ENCODE data around the gene EIF4EBP2. TPM values are rescaled to one million over a fixed set of nuclear protein-coding genes. Genes with fewer than 3 reads are reported as not detected.

Gene EIF4EBP2
- polyA plus RNA-seq, 3 donors, result 26.3 to 93.8 (median 73.4) TPM

DNA sequence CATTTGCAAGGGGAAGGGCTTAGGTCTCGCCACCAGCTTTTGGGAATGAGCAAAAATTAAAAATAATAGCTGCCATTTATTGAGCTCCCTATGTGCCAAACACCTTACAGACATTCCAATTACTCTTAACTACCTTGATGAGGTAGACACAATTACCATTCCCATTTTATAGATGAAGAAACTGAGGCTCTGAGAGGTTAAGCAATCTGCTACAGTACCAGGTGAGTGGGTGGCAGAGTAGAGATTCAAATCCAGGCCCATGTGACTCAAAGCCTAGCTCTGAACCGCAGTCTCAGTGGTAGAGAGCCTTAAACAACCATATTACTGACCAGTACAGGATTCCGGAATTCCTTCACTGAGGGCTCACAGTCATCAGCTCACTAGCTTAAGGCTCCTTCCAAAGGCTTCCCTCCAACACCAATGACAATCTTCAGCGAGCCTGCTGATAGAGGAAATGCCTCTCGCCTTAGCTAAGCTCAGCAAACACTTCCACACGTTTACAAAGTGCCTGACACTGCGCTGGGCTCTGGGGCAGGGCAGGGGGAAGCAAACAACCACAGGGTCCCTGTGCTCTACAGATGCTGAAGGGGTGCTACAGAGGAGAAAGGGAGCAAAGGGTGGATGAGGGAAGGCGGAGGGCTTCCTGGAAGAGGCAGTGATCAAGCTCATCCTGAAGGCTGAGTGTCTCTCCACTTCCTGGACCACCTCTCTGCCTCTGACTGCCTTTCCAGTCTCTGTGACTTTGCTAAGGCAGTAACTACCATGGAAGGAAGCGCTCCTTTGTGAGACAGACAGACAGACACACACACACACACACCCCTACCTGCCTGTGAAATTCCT is 28.9 kb upstream of the EIF4EBP2 start:
- peaks cover 0 to 7% (median 4%) of the 10 kb centered on the region in 7 donors for H3K9me3 Mint-ChIP-seq
- Histone ChIP-seq H3K9me3 (replicated peaks in 1 of 2; ENCODE audit: control insufficient read depth in 1 of 2, insufficient read depth in 1 of 2, low read length in 2 of 2) (peaks cover 0 to 5% of the 10 kb centered on the region in 2 donors), H3K36me3 (replicated peaks in 1 of 2; ENCODE audit: control insufficient read depth in 1 of 2, insufficient read depth in 2 of 2, low read length in 2 of 2) (no peaks in the 10 kb centered on the region), H3K4me3 (replicated peaks in 1 of 3; ENCODE audit: low read depth in 2 of 3, low read length in 3 of 3) (no peak overlapping the region), H3K79me2 (ENCODE audit: insufficient read depth, low read length) (no peaks in the 10 kb centered on the region), H3K4me2 (replicated peaks; ENCODE audit: extremely low read depth, low read length, poor library complexity, severe bottlenecking) (no peak overlapping the region), H3K9ac (ENCODE audit: insufficient read depth, low read length, poor library complexity, severe bottlenecking) (no peak overlapping the region), H2AFZ (ENCODE audit: insufficient read depth, low read depth, low read length, poor library complexity, severe bottlenecking) (no peak overlapping the region), H3K27ac (ENCODE audit: low read depth in 1 of 2, low read length in 2 of 2) (no peak overlapping the region), H4K20me1 (ENCODE audit: insufficient read depth, low read length) (no peaks in the 10 kb centered on the region), H3K4me1 (ENCODE audit: control insufficient read depth in 1 of 2, insufficient read depth in 2 of 2, low read length in 2 of 2) (no peaks in the 10 kb centered on the region), H3K27me3 (ENCODE audit: control insufficient read depth in 2 of 2, insufficient read depth in 2 of 2, low read length in 2 of 2) (no peaks in the 10 kb centered on the region)
- 94% methylated on average over 6 of the region's 9 CpGs for WGBS (ENCODE audit: insufficient coverage)
- no peak overlapping the region for H3K27ac Mint-ChIP-seq
- H3K4me3 Mint-ChIP-seq, result no peak overlapping the region
- intact Hi-C loops (cut with micrococcal nuclease), result no loop called here
- DNase-seq, result no peak
- no peak for TF ChIP-seq CTCF (IDR thresholded peaks at IDR 0.05)
- no peaks in the 10 kb centered on the region for H3K4me1 Mint-ChIP-seq
- H3K36me3 Mint-ChIP-seq, result peaks cover 6 to 8% of the 10 kb centered on the region in 2 donors
- peaks cover 0 to 3% (median 2%) of the 10 kb centered on the region in 3 donors for H3K27me3 Mint-ChIP-seq (ENCODE audit: low read depth in 3 of 3)

GRCh38 chr10:70376436-70377378 is 27.2 kb upstream of the EIF4EBP2 start:
- no peak overlapping the region for H3K27ac ChIP-seq (ENCODE audit: low read depth in 1 of 2, low read length in 2 of 2)
- peaks cover 0 to 7% (median 4%) of the 10 kb centered on the region in 7 donors for H3K9me3 Mint-ChIP-seq
- DNase-seq, result no peak
- peaks cover 5 to 11% (median 7%) of the 10 kb centered on the region in 3 donors for H3K27me3 Mint-ChIP-seq (ENCODE audit: low read depth in 3 of 3)
- no peak overlapping the region for H3K4me3 Mint-ChIP-seq
- H3K4me1 Mint-ChIP-seq, result peaks cover 7% of the 10 kb centered on the region
- H3K9ac ChIP-seq (ENCODE audit: insufficient read depth, low read length, poor library complexity, severe bottlenecking), result no peak overlapping the region
- 93% methylated on average over 11 of the region's 14 CpGs for WGBS (ENCODE audit: insufficient coverage)
- H3K4me3 ChIP-seq (replicated peaks in 1 of 3; ENCODE audit: low read depth in 2 of 3, low read length in 3 of 3), result no peak overlapping the region
- H3K27ac Mint-ChIP-seq, result no peak overlapping the region
- peaks cover 3 to 6% of the 10 kb centered on the region in 2 donors for H3K36me3 Mint-ChIP-seq
- H3K9me3 ChIP-seq (replicated peaks in 1 of 2; ENCODE audit: control insufficient read depth in 1 of 2, insufficient read depth in 1 of 2, low read length in 2 of 2), result peaks cover 0 to 5% of the 10 kb centered on the region in 2 donors
- H3K27me3 ChIP-seq (ENCODE audit: control insufficient read depth in 2 of 2, insufficient read depth in 2 of 2, low read length in 2 of 2), result peaks cover 5 to 6% of the 10 kb centered on the region in 2 donors
- no peaks in the 10 kb centered on the region for H3K79me2 ChIP-seq (ENCODE audit: insufficient read depth, low read length)
- peaks cover 6 to 8% of the 10 kb centered on the region in 2 donors for H3K4me1 ChIP-seq (ENCODE audit: control insufficient read depth in 1 of 2, insufficient read depth in 2 of 2, low read length in 2 of 2)
- H3K4me2 ChIP-seq (replicated peaks; ENCODE audit: extremely low read depth, low read length, poor library complexity, severe bottlenecking), result no peak overlapping the region
- TF ChIP-seq CTCF (IDR thresholded peaks at IDR 0.05), result no peak
- H2AFZ ChIP-seq (ENCODE audit: insufficient read depth, low read depth, low read length, poor library complexity, severe bottlenecking), result no peak overlapping the region
- intact Hi-C loops (cut with micrococcal nuclease), result no loop called here
- H3K36me3 ChIP-seq (replicated peaks in 1 of 2; ENCODE audit: control insufficient read depth in 1 of 2, insufficient read depth in 2 of 2, low read length in 2 of 2), result no peaks in the 10 kb centered on the region
- H4K20me1 ChIP-seq (ENCODE audit: insufficient read depth, low read length), result no peaks in the 10 kb centered on the region
